Endodermal cell (in vitro differentiated cells): ENCODE results near the gene HTR6. TPM values are rescaled to one million over a fixed set of nuclear protein-coding genes. Genes with fewer than 3 reads are reported as not detected.

Experiments
- DNase-seq: peaks from one replicate; pipeline ENCODE4 v3.0.0-alpha.2; 2017
- H3K27ac ChIP-seq: 2 replicates; pipeline ENCODE4 v1.5.1; 2013; ENCODE audit warnings: mild to moderate bottlenecking, low read depth, low read length, moderate library complexity
- H3K27me3 ChIP-seq: 2 replicates; pipeline ENCODE4 v1.6.1; 2013; ENCODE audit warnings: mild to moderate bottlenecking, low read length, moderate library complexity; ENCODE audit not compliant: insufficient read depth, control insufficient read depth, poor library complexity, severe bottlenecking
- H3K36me3 ChIP-seq: 2 replicates; pipeline ENCODE4 v1.7.0; 2013; ENCODE audit warnings: mild to moderate bottlenecking, low read length, moderate library complexity; ENCODE audit not compliant: control insufficient read depth, insufficient read depth
- H3K4me1 ChIP-seq: one replicate; pipeline ENCODE4 v1.7.0; 2013; ENCODE audit warnings: low read length; ENCODE audit not compliant: control insufficient read depth, insufficient read depth
- H3K4me3 ChIP-seq: 2 replicates; pipeline ENCODE4 v1.5.1; 2013; ENCODE audit warnings: mild to moderate bottlenecking, low read length, moderate library complexity
- H3K9ac ChIP-seq: 2 replicates; pipeline ENCODE4 v1.6.1; 2013; ENCODE audit warnings: mild to moderate bottlenecking, low read length, moderate library complexity; ENCODE audit not compliant: poor library complexity, severe bottlenecking; ENCODE audit errors: extremely low read depth
- H3K9me3 ChIP-seq: 2 replicates; pipeline ENCODE4 v1.6.1; 2013; ENCODE audit warnings: mild to moderate bottlenecking, low read length, moderate library complexity; ENCODE audit not compliant: control insufficient read depth
- H3K27ac Mint-ChIP-seq: 2 replicates; pipeline ENCODE4 v1.8.0; 2020; ENCODE audit warnings: mixed read lengths
- H3K27me3 Mint-ChIP-seq: 2 replicates; pipeline ENCODE4 v1.8.0; 2021; ENCODE audit warnings: mild to moderate bottlenecking, mixed read lengths; ENCODE audit not compliant: insufficient read depth
- H3K36me3 Mint-ChIP-seq: 2 replicates; pipeline ENCODE4 v1.8.0; 2020; ENCODE audit warnings: low read depth, mixed read lengths
- H3K4me1 Mint-ChIP-seq: 2 replicates; pipeline ENCODE4 v1.8.0; 2020; ENCODE audit warnings: mixed read lengths
- H3K4me3 Mint-ChIP-seq: 2 replicates; pipeline ENCODE4 v1.8.0; 2020; ENCODE audit warnings: mild to moderate bottlenecking, moderate library complexity, mixed read lengths
- H3K9me3 Mint-ChIP-seq: 2 replicates; pipeline ENCODE4 v1.8.0; 2020; ENCODE audit warnings: mild to moderate bottlenecking, mixed read lengths
- WGBS, 2 experiments: methylation state at CpG; one replicate each; pipeline versions ENCODE4 v1.1.5 to v1.1.7; 2013; ENCODE audit warnings: missing lambda C conversion rate in 2 of 2, mixed read lengths in 1 of 2; ENCODE audit not compliant: insufficient coverage in 1 of 2, insufficient read length in 1 of 2; 5-methylcytosine and 5-hydroxymethylcytosine counted together
- total RNA-seq, 2 donors: library from RNA; stranded (reverse); fragmentation: NEBNext Ultra II Directional in 1 of 2; extraction: Animal tissue kit (Norgen Biotek cat#: 25700) in 1 of 2; gene quantifications; 2 replicates in 1 of 2; 3 replicates in 1 of 2; pipeline ENCODE4 v1.2.1, GENCODE V29; 2021
- TF ChIP-seq, protein P1 (sequence below): fragments of 200-600 bp; sonication (generic); conservative IDR thresholded peaks from 2 replicates; pipeline ENCODE4 v1.5.0; 2021; ENCODE audit warnings: antibody characterized with exemption, mild to moderate bottlenecking

The HTR6 gene
- total RNA-seq, 2 donors from 2014 or later: 0.31 TPM; not detected in 1

GRCh38 chr1:19662313-19662712 lies 2.4 kb upstream of the HTR6 start:
- WGBS, 2 experiments: 84% methylated on average over 3 of the region's 3 CpGs; no CpG with 5 or more reads in 1 of the 2 experiments

GRCh38 chr1:19665186-19665495 lies 466 bp downstream of the HTR6 start:
- Histone ChIP-seq H3K9me3 (no peaks in the 10 kb centered on the region), H3K36me3 (no peaks in the 10 kb centered on the region), H3K4me1 (peaks cover 4% of the 10 kb centered on the region), H3K9ac (no peak overlapping the region), H3K4me3 (no peak overlapping the region), H3K27me3 (peaks cover 79% of the 10 kb centered on the region), H3K27ac (no peak overlapping the region)
- Mint-ChIP-seq H3K4me1 (peaks cover 8% of the 10 kb centered on the region), H3K9me3 (no peaks in the 10 kb centered on the region), H3K4me3 (peak overlapping the region; percentile 37), H3K27me3 (peaks cover 81% of the 10 kb centered on the region), H3K27ac (no peak overlapping the region), H3K36me3 (no peaks in the 10 kb centered on the region)
- DNase-seq: no peak
- TF ChIP-seq, protein P1, sequence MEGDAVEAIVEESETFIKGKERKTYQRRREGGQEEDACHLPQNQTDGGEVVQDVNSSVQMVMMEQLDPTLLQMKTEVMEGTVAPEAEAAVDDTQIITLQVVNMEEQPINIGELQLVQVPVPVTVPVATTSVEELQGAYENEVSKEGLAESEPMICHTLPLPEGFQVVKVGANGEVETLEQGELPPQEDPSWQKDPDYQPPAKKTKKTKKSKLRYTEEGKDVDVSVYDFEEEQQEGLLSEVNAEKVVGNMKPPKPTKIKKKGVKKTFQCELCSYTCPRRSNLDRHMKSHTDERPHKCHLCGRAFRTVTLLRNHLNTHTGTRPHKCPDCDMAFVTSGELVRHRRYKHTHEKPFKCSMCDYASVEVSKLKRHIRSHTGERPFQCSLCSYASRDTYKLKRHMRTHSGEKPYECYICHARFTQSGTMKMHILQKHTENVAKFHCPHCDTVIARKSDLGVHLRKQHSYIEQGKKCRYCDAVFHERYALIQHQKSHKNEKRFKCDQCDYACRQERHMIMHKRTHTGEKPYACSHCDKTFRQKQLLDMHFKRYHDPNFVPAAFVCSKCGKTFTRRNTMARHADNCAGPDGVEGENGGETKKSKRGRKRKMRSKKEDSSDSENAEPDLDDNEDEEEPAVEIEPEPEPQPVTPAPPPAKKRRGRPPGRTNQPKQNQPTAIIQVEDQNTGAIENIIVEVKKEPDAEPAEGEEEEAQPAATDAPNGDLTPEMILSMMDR: no peak
- WGBS, 2 experiments: 0 to 5% methylated on average over 4 to 23 of the region's 23 CpGs

More at GRCh38 chr1:19662313-19662712, 2.4 kb upstream of the HTR6 start:
- H3K27me3 Mint-ChIP-seq: peaks cover 55% of the 10 kb centered on the region
- H3K4me3 Mint-ChIP-seq: no peak overlapping the region
- no peak overlapping the region for H3K27ac Mint-ChIP-seq
- no peaks in the 10 kb centered on the region for H3K9me3 ChIP-seq
- no peak overlapping the region for H3K27ac ChIP-seq
- H3K4me1 Mint-ChIP-seq: peaks cover 14% of the 10 kb centered on the region
- H3K9ac ChIP-seq: no peak overlapping the region
- TF ChIP-seq, protein P1: no peak
- H3K4me3 ChIP-seq: no peak overlapping the region
- peaks cover 55% of the 10 kb centered on the region for H3K27me3 ChIP-seq
- peaks cover 4% of the 10 kb centered on the region for H3K4me1 ChIP-seq
- H3K36me3 Mint-ChIP-seq: no peaks in the 10 kb centered on the region
- no peaks in the 10 kb centered on the region for H3K36me3 ChIP-seq
- no peak for DNase-seq
- H3K9me3 Mint-ChIP-seq: no peaks in the 10 kb centered on the region

DNA sequence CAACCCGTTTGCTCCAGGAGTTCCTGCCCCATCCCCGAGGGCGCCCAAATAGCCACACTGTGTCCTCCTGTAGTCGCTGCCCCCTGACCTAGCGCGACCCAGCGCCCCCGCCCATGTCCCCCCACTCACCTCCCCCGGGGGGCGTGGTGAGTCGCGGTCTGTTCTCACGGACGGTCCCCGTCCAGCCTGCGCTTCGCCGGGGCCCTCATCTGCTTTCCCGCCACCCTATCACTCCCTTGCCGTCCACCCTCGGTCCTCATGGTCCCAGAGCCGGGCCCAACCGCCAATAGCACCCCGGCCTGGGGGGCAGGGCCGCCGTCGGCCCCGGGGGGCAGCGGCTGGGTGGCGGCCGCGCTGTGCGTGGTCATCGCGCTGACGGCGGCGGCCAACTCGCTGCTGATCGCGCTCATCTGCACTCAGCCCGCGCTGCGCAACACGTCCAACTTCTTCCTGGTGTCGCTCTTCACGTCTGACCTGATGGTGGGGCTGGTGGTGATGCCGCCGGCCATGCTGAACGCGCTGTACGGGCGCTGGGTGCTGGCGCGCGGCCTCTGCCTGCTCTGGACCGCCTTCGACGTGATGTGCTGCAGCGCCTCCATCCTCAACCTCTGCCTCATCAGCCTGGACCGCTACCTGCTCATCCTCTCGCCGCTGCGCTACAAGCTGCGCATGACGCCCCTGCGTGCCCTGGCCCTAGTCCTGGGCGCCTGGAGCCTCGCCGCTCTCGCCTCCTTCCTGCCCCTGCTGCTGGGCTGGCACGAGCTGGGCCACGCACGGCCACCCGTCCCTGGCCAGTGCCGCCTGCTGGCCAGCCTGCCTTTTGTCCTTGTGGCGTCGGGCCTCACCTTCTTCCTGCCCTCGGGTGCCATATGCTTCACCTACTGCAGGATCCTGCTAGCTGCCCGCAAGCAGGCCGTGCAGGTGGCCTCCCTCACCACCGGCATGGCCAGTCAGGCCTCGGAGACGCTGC lies 1.1 kb downstream of the HTR6 start:
- Mint-ChIP-seq H3K4me3 (peak overlapping the region; percentile 37), H3K27ac (no peak overlapping the region), H3K9me3 (no peaks in the 10 kb centered on the region), H3K27me3 (peaks cover 80% of the 10 kb centered on the region), H3K4me1 (peaks cover 2% of the 10 kb centered on the region), H3K36me3 (no peaks in the 10 kb centered on the region)
- Histone ChIP-seq H3K9ac (no peak overlapping the region), H3K4me3 (no peak overlapping the region), H3K9me3 (no peaks in the 10 kb centered on the region), H3K27me3 (peaks cover 79% of the 10 kb centered on the region), H3K27ac (no peak overlapping the region), H3K4me1 (no peaks in the 10 kb centered on the region), H3K36me3 (no peaks in the 10 kb centered on the region)
- 32 to 40% methylated on average over 48 to 84 of the region's 84 CpGs for WGBS, 2 experiments
- DNase-seq: peak; percentile 84
- TF ChIP-seq, protein P1: peak; percentile 45
